ENCODE results near the gene TFIP11.

Gene TFIP11

DNA sequence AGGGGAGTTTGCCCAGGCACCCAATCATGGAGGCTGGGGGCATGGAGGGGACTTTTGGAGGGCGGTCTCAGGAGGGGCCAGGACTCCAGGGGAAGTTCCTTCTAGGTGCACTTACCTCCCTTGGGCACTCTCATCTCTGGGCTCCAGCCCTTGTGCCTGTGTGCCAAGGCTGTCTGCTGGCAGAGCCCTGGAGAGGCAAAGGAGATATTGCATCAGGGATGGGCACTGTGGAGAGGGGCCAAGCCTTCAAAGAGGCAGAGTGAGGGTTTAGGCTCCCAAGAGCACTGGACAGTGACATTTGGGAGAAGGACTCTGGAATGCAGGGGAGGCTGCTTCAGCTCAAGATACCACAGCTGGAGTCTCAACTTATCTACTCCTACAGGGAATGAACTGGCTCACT, 32.2 kb upstream of the TFIP11 start:
- Histone ChIP-seq H3K36me3 (replicated peaks in 1 of 2; ENCODE audit: control insufficient read depth in 2 of 2, insufficient read depth in 2 of 2, low read length in 2 of 2) (peaks cover 9 to 58% of the 10 kb centered on the region in 2 donors), H3K4me3 (ENCODE audit: low read length in 2 of 2) (no peak overlapping the region), H3K23ac (ENCODE audit: low read depth, low read length, poor library complexity) (no peak overlapping the region), H3K9ac (ENCODE audit: low read depth, low read length, poor library complexity) (no peak overlapping the region), H3K14ac (ENCODE audit: low read length) (no peak overlapping the region), H3K4me2 (ENCODE audit: insufficient read depth, low read length, poor library complexity, severe bottlenecking) (no peak overlapping the region), H2BK15ac (ENCODE audit: low read length) (no peak overlapping the region), H3K4ac (ENCODE audit: low read length) (no peak overlapping the region), H4K91ac (ENCODE audit: low read depth, low read length, poor library complexity) (no peak overlapping the region), H3K27me3 (ENCODE audit: control insufficient read depth in 3 of 3, insufficient read depth in 3 of 3, low read depth in 1 of 3, low read length in 3 of 3) (no peaks in the 10 kb centered on the region), H2AFZ (ENCODE audit: low read length) (no peak overlapping the region), H3K9me3 (replicated peaks in 1 of 2; ENCODE audit: control insufficient read depth in 2 of 2, insufficient read depth in 1 of 2, low read depth in 1 of 2, low read length in 2 of 2) (peaks cover 0 to 2% of the 10 kb centered on the region in 2 donors), H2AK5ac (ENCODE audit: low read depth, low read length) (no peak overlapping the region), H3K27ac (replicated peaks; ENCODE audit: low read length) (no peak overlapping the region), H4K8ac (ENCODE audit: low read depth, low read length) (no peak overlapping the region), H2BK120ac (ENCODE audit: low read depth, low read length) (no peak overlapping the region), H3K4me1 (ENCODE audit: control insufficient read depth in 2 of 2, insufficient read depth in 1 of 2, low read depth in 1 of 2, low read length in 2 of 2) (peaks cover 0 to 2% of the 10 kb centered on the region in 2 donors), H3K18ac (ENCODE audit: low read length) (no peak overlapping the region), H2BK5ac (ENCODE audit: low read length) (no peak overlapping the region), H2BK12ac (ENCODE audit: low read length) (no peak overlapping the region), H3K79me1 (ENCODE audit: low read depth, low read length) (peaks cover 3% of the 10 kb centered on the region)
- WGBS, 2 donors (ENCODE audit: extremely low coverage in 2 of 2, insufficient read length in 2 of 2, insufficient replicate concordance in 1 of 2) = no CpG with 5 or more reads among the region's 1 CpG
- no peak for DNase-seq (ENCODE audit: low spot score)

DNA sequence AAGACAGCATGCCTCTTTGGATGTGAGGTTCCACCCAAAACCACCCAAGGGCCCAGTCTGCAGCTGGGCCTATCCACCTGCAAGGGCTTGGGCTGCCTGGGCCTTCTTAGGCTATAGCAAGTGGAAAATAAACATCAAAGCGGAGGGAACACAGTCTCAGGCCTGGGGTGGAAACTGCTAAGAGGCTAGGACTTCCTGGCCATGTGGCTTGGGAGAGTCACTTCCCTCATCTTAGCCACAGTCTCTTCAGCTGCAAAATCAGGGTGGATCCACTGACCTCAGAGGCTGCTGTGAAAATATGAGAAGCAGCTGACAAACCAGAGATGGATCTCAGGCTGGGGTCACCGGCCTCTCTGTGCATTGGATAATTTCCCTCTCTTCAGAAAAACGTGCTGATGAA, 30.6 kb upstream of the TFIP11 start:
- no peak overlapping the region for H3K23ac ChIP-seq (ENCODE audit: low read depth, low read length, poor library complexity)
- no CpG with 5 or more reads among the region's 3 CpGs for WGBS, 2 donors (ENCODE audit: extremely low coverage in 2 of 2, insufficient read length in 2 of 2, insufficient replicate concordance in 1 of 2)
- H3K4me3 ChIP-seq (ENCODE audit: low read length in 2 of 2) = no peak overlapping the region
- H2BK15ac ChIP-seq (ENCODE audit: low read length) = no peak overlapping the region
- H3K14ac ChIP-seq (ENCODE audit: low read length) = no peak overlapping the region
- DNase-seq (ENCODE audit: low spot score) = no peak
- no peak overlapping the region for H2BK12ac ChIP-seq (ENCODE audit: low read length)
- no peak overlapping the region for H2AK5ac ChIP-seq (ENCODE audit: low read depth, low read length)
- no peak overlapping the region for H3K4me2 ChIP-seq (ENCODE audit: insufficient read depth, low read length, poor library complexity, severe bottlenecking)
- no peak overlapping the region for H2AFZ ChIP-seq (ENCODE audit: low read length)
- peaks cover 0 to 2% of the 10 kb centered on the region in 2 donors for H3K9me3 ChIP-seq (replicated peaks in 1 of 2; ENCODE audit: control insufficient read depth in 2 of 2, insufficient read depth in 1 of 2, low read depth in 1 of 2, low read length in 2 of 2)
- no peaks in the 10 kb centered on the region for H3K4me1 ChIP-seq (ENCODE audit: control insufficient read depth in 2 of 2, insufficient read depth in 1 of 2, low read depth in 1 of 2, low read length in 2 of 2)
- no peak overlapping the region for H2BK120ac ChIP-seq (ENCODE audit: low read depth, low read length)
- H3K4ac ChIP-seq (ENCODE audit: low read length) = no peak overlapping the region
- H4K91ac ChIP-seq (ENCODE audit: low read depth, low read length, poor library complexity) = no peak overlapping the region
- no peak overlapping the region for H4K8ac ChIP-seq (ENCODE audit: low read depth, low read length)
- H3K9ac ChIP-seq (ENCODE audit: low read depth, low read length, poor library complexity) = no peak overlapping the region
- no peaks in the 10 kb centered on the region for H3K27me3 ChIP-seq (ENCODE audit: control insufficient read depth in 3 of 3, insufficient read depth in 3 of 3, low read depth in 1 of 3, low read length in 3 of 3)
- no peak overlapping the region for H2BK5ac ChIP-seq (ENCODE audit: low read length)
- peaks cover 11 to 72% of the 10 kb centered on the region in 2 donors for H3K36me3 ChIP-seq (replicated peaks in 1 of 2; ENCODE audit: control insufficient read depth in 2 of 2, insufficient read depth in 2 of 2, low read length in 2 of 2)
- no peak overlapping the region for H3K18ac ChIP-seq (ENCODE audit: low read length)
- no peak overlapping the region for H3K27ac ChIP-seq (replicated peaks; ENCODE audit: low read length)
- H3K79me1 ChIP-seq (ENCODE audit: low read depth, low read length) = peaks cover 3% of the 10 kb centered on the region

DNA sequence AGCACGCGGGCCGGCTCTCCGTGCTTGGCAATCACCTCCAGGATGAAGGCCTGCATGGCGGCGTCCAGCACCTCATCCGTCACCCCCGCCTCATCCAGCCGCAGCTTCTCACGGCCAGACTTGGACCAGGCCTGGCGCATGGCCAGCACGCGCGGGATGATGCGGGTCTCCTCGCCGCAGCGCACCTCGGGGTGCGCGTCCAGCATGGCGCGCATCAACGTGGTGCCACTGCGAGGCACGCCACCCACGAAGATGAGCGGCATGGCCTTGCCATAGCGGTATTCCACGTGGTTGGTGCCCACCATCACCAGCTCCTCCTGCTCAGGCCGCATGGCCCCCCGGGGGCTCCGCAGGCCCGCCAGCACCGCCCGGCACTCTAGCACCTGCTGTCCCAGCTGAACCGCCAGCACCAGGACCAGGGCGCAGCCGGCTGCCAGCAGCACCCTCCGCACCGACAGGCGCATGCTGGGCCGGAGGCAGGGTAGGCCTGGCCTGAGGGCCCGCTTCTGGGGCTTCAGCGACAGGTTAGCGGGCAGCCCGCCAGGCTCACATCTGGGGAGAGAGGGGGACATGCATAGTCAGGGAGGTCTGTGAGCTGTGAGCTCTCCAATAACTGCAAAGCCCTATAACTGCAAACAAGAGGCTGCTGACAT, 29.0 kb upstream of the TFIP11 start:
- Histone ChIP-seq H3K4ac (ENCODE audit: low read length) (no peak overlapping the region), H3K4me1 (ENCODE audit: control insufficient read depth in 2 of 2, insufficient read depth in 1 of 2, low read depth in 1 of 2, low read length in 2 of 2) (no peaks in the 10 kb centered on the region), H3K4me2 (ENCODE audit: insufficient read depth, low read length, poor library complexity, severe bottlenecking) (no peak overlapping the region), H3K9ac (ENCODE audit: low read depth, low read length, poor library complexity) (no peak overlapping the region), H2BK120ac (ENCODE audit: low read depth, low read length) (no peak overlapping the region), H3K36me3 (replicated peaks in 1 of 2; ENCODE audit: control insufficient read depth in 2 of 2, insufficient read depth in 2 of 2, low read length in 2 of 2) (peaks cover 11 to 80% of the 10 kb centered on the region in 2 donors), H3K79me1 (ENCODE audit: low read depth, low read length) (peaks cover 3% of the 10 kb centered on the region), H3K23ac (ENCODE audit: low read depth, low read length, poor library complexity) (peak overlapping the region; percentile 39), H3K18ac (ENCODE audit: low read length) (no peak overlapping the region), H2AK5ac (ENCODE audit: low read depth, low read length) (no peak overlapping the region), H3K27me3 (ENCODE audit: control insufficient read depth in 3 of 3, insufficient read depth in 3 of 3, low read depth in 1 of 3, low read length in 3 of 3) (no peaks in the 10 kb centered on the region), H4K91ac (ENCODE audit: low read depth, low read length, poor library complexity) (no peak overlapping the region), H2BK15ac (ENCODE audit: low read length) (no peak overlapping the region), H3K9me3 (replicated peaks in 1 of 2; ENCODE audit: control insufficient read depth in 2 of 2, insufficient read depth in 1 of 2, low read depth in 1 of 2, low read length in 2 of 2) (peaks cover 0 to 2% of the 10 kb centered on the region in 2 donors), H3K4me3 (ENCODE audit: low read length in 2 of 2) (no peak overlapping the region), H2BK5ac (ENCODE audit: low read length) (no peak overlapping the region), H3K27ac (replicated peaks; ENCODE audit: low read length) (no peak overlapping the region), H2BK12ac (ENCODE audit: low read length) (peak overlapping the region; percentile 61), H4K8ac (ENCODE audit: low read depth, low read length) (no peak overlapping the region), H3K14ac (ENCODE audit: low read length) (no peak overlapping the region), H2AFZ (ENCODE audit: low read length) (no peak overlapping the region)
- no peak for DNase-seq (ENCODE audit: low spot score)
- no CpG with 5 or more reads among the region's 47 CpGs for WGBS, 2 donors (ENCODE audit: extremely low coverage in 2 of 2, insufficient read length in 2 of 2, insufficient replicate concordance in 1 of 2)

DNA sequence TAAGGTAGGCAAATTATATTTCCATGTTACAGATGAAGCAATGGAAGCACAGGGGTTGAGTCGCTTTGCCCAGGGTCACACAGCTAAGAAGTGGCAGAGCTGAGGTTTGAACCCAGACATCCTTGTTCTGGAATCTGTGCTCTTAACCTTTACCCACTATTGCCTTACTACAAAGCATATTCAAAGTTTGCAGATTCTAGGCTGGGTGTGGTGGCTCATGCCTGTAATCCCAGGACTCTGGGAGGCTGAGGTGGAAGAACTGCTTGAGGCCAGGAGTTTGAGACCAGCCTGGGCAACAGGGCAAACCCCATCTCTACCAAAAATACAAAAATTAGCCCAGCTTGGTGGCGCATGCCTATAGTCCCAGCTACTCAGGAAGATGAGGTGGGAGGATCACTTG, 27.8 kb upstream of the TFIP11 start:
- Histone ChIP-seq H3K9me3 (replicated peaks in 1 of 2; ENCODE audit: control insufficient read depth in 2 of 2, insufficient read depth in 1 of 2, low read depth in 1 of 2, low read length in 2 of 2) (peaks cover 0 to under 1% of the 10 kb centered on the region in 2 donors), H3K14ac (ENCODE audit: low read length) (no peak overlapping the region), H3K4me2 (ENCODE audit: insufficient read depth, low read length, poor library complexity, severe bottlenecking) (no peak overlapping the region), H3K9ac (ENCODE audit: low read depth, low read length, poor library complexity) (no peak overlapping the region), H3K23ac (ENCODE audit: low read depth, low read length, poor library complexity) (no peak overlapping the region), H2BK12ac (ENCODE audit: low read length) (no peak overlapping the region), H3K4me3 (ENCODE audit: low read length in 2 of 2) (no peak overlapping the region), H3K4me1 (ENCODE audit: control insufficient read depth in 2 of 2, insufficient read depth in 1 of 2, low read depth in 1 of 2, low read length in 2 of 2) (no peaks in the 10 kb centered on the region), H3K4ac (ENCODE audit: low read length) (no peak overlapping the region), H3K79me1 (ENCODE audit: low read depth, low read length) (peaks cover 3% of the 10 kb centered on the region), H2BK5ac (ENCODE audit: low read length) (no peak overlapping the region), H2AK5ac (ENCODE audit: low read depth, low read length) (no peak overlapping the region), H3K18ac (ENCODE audit: low read length) (no peak overlapping the region), H3K36me3 (replicated peaks in 1 of 2; ENCODE audit: control insufficient read depth in 2 of 2, insufficient read depth in 2 of 2, low read length in 2 of 2) (peaks cover 12 to 88% of the 10 kb centered on the region in 2 donors), H2BK120ac (ENCODE audit: low read depth, low read length) (no peak overlapping the region), H4K8ac (ENCODE audit: low read depth, low read length) (no peak overlapping the region), H2BK15ac (ENCODE audit: low read length) (no peak overlapping the region), H3K27ac (replicated peaks; ENCODE audit: low read length) (no peak overlapping the region), H4K91ac (ENCODE audit: low read depth, low read length, poor library complexity) (no peak overlapping the region), H3K27me3 (ENCODE audit: control insufficient read depth in 3 of 3, insufficient read depth in 3 of 3, low read depth in 1 of 3, low read length in 3 of 3) (no peaks in the 10 kb centered on the region), H2AFZ (ENCODE audit: low read length) (no peak overlapping the region)
- no peak for DNase-seq (ENCODE audit: low spot score)
- WGBS, 2 donors (ENCODE audit: extremely low coverage in 2 of 2, insufficient read length in 2 of 2, insufficient replicate concordance in 1 of 2) = no CpG with 5 or more reads among the region's 2 CpGs

Data from neuronal stem cell (in vitro differentiated cells).